SU-DHL-6 (cell line): ENCODE results near the gene AMMECR1.

Experiments used
- EZH2phosphoT487 ChIP-seq: fragments of 200-600 bp; sonication (generic), shearing (Covaris generic); conservative IDR thresholded peaks from 2 replicates; pipeline ENCODE4 v1.6.1; 2018; ENCODE audit warnings: mild to moderate bottlenecking, antibody characterized with exemption, low read length, moderate library complexity, mixed read lengths
- TF ChIP-seq, protein P1 (sequence below): fragments of 200-600 bp; sonication (generic); IDR thresholded peaks from one replicate; pipeline ENCODE4 v1.5.1; 2017; ENCODE audit warnings: antibody characterized with exemption, mild to moderate bottlenecking, low read length, moderate library complexity; ENCODE audit not compliant: insufficient read depth, poor library complexity, severe bottlenecking

DNA sequence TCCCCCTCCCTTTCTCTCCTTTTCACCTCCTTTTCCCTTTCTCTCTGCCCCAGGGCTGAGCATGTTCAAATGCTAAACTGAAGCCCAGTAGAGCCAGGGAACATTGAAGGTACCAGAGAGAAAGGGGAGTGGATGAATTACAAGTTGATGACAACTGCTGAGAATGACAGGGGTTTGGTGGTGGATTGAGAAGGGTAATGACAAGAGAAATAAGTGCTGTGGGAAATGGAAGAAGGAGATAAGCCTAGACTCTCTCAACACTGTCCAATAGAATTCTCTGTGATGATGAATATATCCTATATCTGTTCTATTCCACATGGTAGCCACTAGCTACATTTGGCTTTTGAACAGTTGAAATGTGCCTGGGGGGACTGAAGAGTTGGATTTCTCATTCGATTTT lies 160.4 kb downstream of the AMMECR1 start:
- TF ChIP-seq, protein P1, sequence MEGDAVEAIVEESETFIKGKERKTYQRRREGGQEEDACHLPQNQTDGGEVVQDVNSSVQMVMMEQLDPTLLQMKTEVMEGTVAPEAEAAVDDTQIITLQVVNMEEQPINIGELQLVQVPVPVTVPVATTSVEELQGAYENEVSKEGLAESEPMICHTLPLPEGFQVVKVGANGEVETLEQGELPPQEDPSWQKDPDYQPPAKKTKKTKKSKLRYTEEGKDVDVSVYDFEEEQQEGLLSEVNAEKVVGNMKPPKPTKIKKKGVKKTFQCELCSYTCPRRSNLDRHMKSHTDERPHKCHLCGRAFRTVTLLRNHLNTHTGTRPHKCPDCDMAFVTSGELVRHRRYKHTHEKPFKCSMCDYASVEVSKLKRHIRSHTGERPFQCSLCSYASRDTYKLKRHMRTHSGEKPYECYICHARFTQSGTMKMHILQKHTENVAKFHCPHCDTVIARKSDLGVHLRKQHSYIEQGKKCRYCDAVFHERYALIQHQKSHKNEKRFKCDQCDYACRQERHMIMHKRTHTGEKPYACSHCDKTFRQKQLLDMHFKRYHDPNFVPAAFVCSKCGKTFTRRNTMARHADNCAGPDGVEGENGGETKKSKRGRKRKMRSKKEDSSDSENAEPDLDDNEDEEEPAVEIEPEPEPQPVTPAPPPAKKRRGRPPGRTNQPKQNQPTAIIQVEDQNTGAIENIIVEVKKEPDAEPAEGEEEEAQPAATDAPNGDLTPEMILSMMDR = no peak
- no peak for TF ChIP-seq EZH2phosphoT487
